Endothelial cell of umbilical vein (primary cell): ENCODE results near the gene ACTR2. TPM values are rescaled to one million over a fixed set of nuclear protein-coding genes. Genes with fewer than 3 reads are reported as not detected.
A peak's percentile ranks its signal among the peaks of the same experiment; 100 is the strongest.

Source experiments
- Bru-seq: library from RNA; stranded (reverse); fragments of 400-500 nt; gene quantifications from one replicate; lab custom pipeline; 2021; lab: Mats Ljungman, UMichigan
- BruChase-seq, 2 experiments: library from RNA; stranded (reverse); fragments of 400-500 nt; gene quantifications; one replicate each; lab custom pipeline; 2021; lab: Mats Ljungman, UMichigan
- BruUV-seq: library from RNA; stranded (reverse); fragments of 400-500 nt; replicated peaks from 2 replicates; lab custom pipeline; 2021; lab: Mats Ljungman, UMichigan
- CTCF ChIA-PET: fragments of 300-600, 350-600 bp; sonication (Branson Sonifier 250); formaldehyde crosslinking; loops from one replicate; lab custom pipeline; 2021; ENCODE audit warnings: antibody characterized with exemption, inconsistent platforms; lab: Charles Lee
- POLR2A ChIA-PET: fragments of 300-600, 350-600 bp; sonication (Branson Sonifier 250); formaldehyde crosslinking; loops from one replicate; lab custom pipeline; 2021; ENCODE audit warnings: antibody characterized with exemption, inconsistent platforms; lab: Charles Lee
- DNase-seq: peaks from one replicate; pipeline ENCODE4 v3.0.0-alpha.2; 2011; ENCODE audit warnings: low read depth, low spot score
- FAIRE-seq: peaks from 2 replicates; lab custom pipeline; 2011; peaks lifted over from hg19 to GRCh38; lab: Jason Lieb, UNC
- H2AFZ ChIP-seq: 2 replicates; pipeline ENCODE4 v1.6.0; 2012; ENCODE audit warnings: low read depth, low read length, control low read depth, inconsistent platforms
- H3K27ac ChIP-seq: 2 replicates; pipeline ENCODE4 v1.5.1; 2011; ENCODE audit warnings: low read depth, mild to moderate bottlenecking, control low read depth, low read length, moderate library complexity; ENCODE audit not compliant: insufficient read depth
- H3K27me3 ChIP-seq, 2 experiments: 2 replicates each; pipeline versions ENCODE4 v1.6.0 to v1.6.1; 2011; ENCODE audit warnings: low read length in 2 of 2, mixed read lengths in 1 of 2; ENCODE audit not compliant: control insufficient read depth in 2 of 2, insufficient read depth in 2 of 2
- H3K36me3 ChIP-seq, 2 experiments: 2 replicates in 1 of 2; 3 replicates in 1 of 2; pipeline ENCODE4 v1.5.1; 2011; ENCODE audit warnings: low read length in 2 of 2, mild to moderate bottlenecking in 1 of 2, moderate library complexity in 1 of 2; ENCODE audit not compliant: control insufficient read depth in 2 of 2, insufficient read depth in 2 of 2; ENCODE audit errors: extremely low read depth in 1 of 2
- H3K4me1 ChIP-seq: 3 replicates; pipeline ENCODE4 v1.5.1; 2011; ENCODE audit warnings: mild to moderate bottlenecking, low read length; ENCODE audit not compliant: control insufficient read depth, insufficient read depth; ENCODE audit errors: extremely low read depth
- H3K4me2 ChIP-seq: 2 replicates; pipeline ENCODE4 v1.6.1; 2011; ENCODE audit warnings: low read length, control low read depth, mixed read lengths; ENCODE audit not compliant: insufficient read depth
- H3K4me3 ChIP-seq, 3 experiments: fragments of 200-600 bp in 1 of 3; sonication (generic), shearing (Covaris generic) in 1 of 3; replicated peaks in 1 of 3; 2 replicates each; pipeline ENCODE4 v1.5.1; 2011 to 2016; ENCODE audit warnings: control low read depth in 3 of 3, low read length in 3 of 3, mild to moderate bottlenecking in 2 of 3, inconsistent platforms in 1 of 3, low read depth in 1 of 3, moderate library complexity in 1 of 3; ENCODE audit not compliant: insufficient read depth in 1 of 3
- H3K79me2 ChIP-seq: 2 replicates; pipeline ENCODE4 v1.6.0; 2012; ENCODE audit warnings: low read length, inconsistent platforms; ENCODE audit not compliant: control insufficient read depth, insufficient read depth
- H3K9ac ChIP-seq: replicated peaks from 2 replicates; pipeline ENCODE3; 2011; ENCODE audit warnings: low read length, control low read depth; ENCODE audit not compliant: insufficient read depth; ENCODE audit errors: extremely low read depth
- H3K9me1 ChIP-seq: replicated peaks from 3 replicates; pipeline ENCODE4 v1.6.0; 2011; ENCODE audit warnings: mild to moderate bottlenecking, low read length; ENCODE audit not compliant: control insufficient read depth, insufficient read depth; ENCODE audit errors: extremely low read depth
- H3K9me3 ChIP-seq: replicated peaks from 2 replicates; pipeline ENCODE4 v1.5.1; 2012; ENCODE audit warnings: low read length, inconsistent platforms; ENCODE audit not compliant: control insufficient read depth, insufficient read depth
- H4K20me1 ChIP-seq: replicated peaks from 2 replicates; pipeline ENCODE3; 2011; ENCODE audit warnings: mild to moderate bottlenecking, low read length; ENCODE audit not compliant: control insufficient read depth, insufficient read depth; ENCODE audit errors: extremely low read depth
- CTCF ChIP-seq, 2 donors: IDR thresholded peaks; 1 replicate in 1 of 2; 2 replicates in 1 of 2; pipeline ENCODE4 v1.5.1; 2011; ENCODE audit warnings: low read length in 2 of 2, mild to moderate bottlenecking in 2 of 2, moderate library complexity in 2 of 2, control low read depth in 1 of 2, inconsistent platforms in 1 of 2, low read depth in 1 of 2; ENCODE audit not compliant: insufficient read depth in 1 of 2; ENCODE audit errors: extremely low read depth in 1 of 2
- EZH2 ChIP-seq: IDR thresholded peaks from 2 replicates; pipeline ENCODE4 v1.6.1; 2012; ENCODE audit warnings: borderline replicate concordance, low read depth, mild to moderate bottlenecking, moderate library complexity, low read length, inconsistent platforms; ENCODE audit not compliant: severe bottlenecking
- FOS ChIP-seq: IDR thresholded peaks from 2 replicates; pipeline ENCODE4 v1.6.1; 2011; ENCODE audit warnings: mild to moderate bottlenecking, low read length, moderate library complexity, borderline replicate concordance; ENCODE audit not compliant: insufficient read depth
- GATA2 ChIP-seq: IDR thresholded peaks from 2 replicates; pipeline ENCODE4 v1.7.0; 2011; ENCODE audit warnings: low read depth, mild to moderate bottlenecking, moderate library complexity, mixed read lengths, low read length; ENCODE audit not compliant: insufficient read length, insufficient read depth
- JUN ChIP-seq: IDR thresholded peaks from 2 replicates; pipeline ENCODE4 v1.6.1; 2011; ENCODE audit warnings: borderline replicate concordance, low read depth; ENCODE audit not compliant: insufficient read length, insufficient read depth
- MAX ChIP-seq: IDR thresholded peaks from 2 replicates; pipeline ENCODE4 v1.6.1; 2011; ENCODE audit not compliant: insufficient read depth, insufficient read length
- MYC ChIP-seq: IDR thresholded peaks from one replicate; pipeline ENCODE4 v1.6.1; 2011; ENCODE audit warnings: mild to moderate bottlenecking, low read depth, low read length
- POLR2A ChIP-seq: IDR thresholded peaks from 2 replicates; pipeline ENCODE4 v1.6.1; 2012; ENCODE audit warnings: low read depth, mild to moderate bottlenecking, control low read depth, low read length
- POLR2AphosphoS5 ChIP-seq: IDR thresholded peaks from 2 replicates; pipeline ENCODE4 v1.6.1; 2012; ENCODE audit warnings: low read depth, mild to moderate bottlenecking, control low read depth, low read length, moderate library complexity; ENCODE audit not compliant: insufficient read depth
- dilution Hi-C: fragments of 300-500 bp; cut with MboI; formaldehyde crosslinking; loops from one replicate; pipeline ENCODE4 v1.15.0; 2019; ENCODE audit warnings: low sequenced_read_pairs; ENCODE audit not compliant: extremely low pct_ligation_motif_present
- intact Hi-C: fragments of 100-400 bp; cut with micrococcal nuclease; formaldehyde crosslinking; loops from one replicate; pipeline ENCODE4 v1.10.0; 2022
- long read RNA-seq: library from polyadenylated mRNA; stranded (forward); transcript quantifications from one replicate; pipeline ENCODE4 v2.0.0, GENCODE V29; 2021
- polyA minus RNA-seq, 3 experiments: library from RNA; depleted of rRNA, polyadenylated mRNA; stranded (reverse); fragments of >200 nt; gene quantifications; 1 replicate in 1 of 3; 2 replicates in 2 of 3; pipeline ENCODE4 v1.2.3, GENCODE V29; 2011
- polyA plus RNA-seq, 4 experiments: library from polyadenylated mRNA; depleted of rRNA in 3 of 4; stranded (reverse) in 3 of 4; unstranded in 1 of 4; fragments of >200 nt; gene quantifications; 2 replicates each; pipeline versions ENCODE4 v1.2.1 to v1.2.3, GENCODE V29; 2011 to 2012; ENCODE audit warnings: missing spikeins in 1 of 4
- total RNA-seq: library from RNA; stranded (reverse); gene quantifications from 2 replicates; pipeline ENCODE4 v1.2.3, GENCODE V29; 2021

The ACTR2 gene
- 287 and 301 TPM in 2 replicates for total RNA-seq
- 32.5 and 48.7 TPM in 2 replicates for polyA plus RNA-seq
- 73.4 and 76.2 TPM in 2 replicates for polyA plus RNA-seq (2011; cell fraction: cytosol; rRNA removed)
- 30.0 and 36.4 TPM in 2 replicates for polyA plus RNA-seq (2011; cell fraction: nucleus; rRNA removed)
- 284 and 365 TPM in 2 replicates for polyA plus RNA-seq (2012)
- polyA minus RNA-seq = 89.8 and 93.0 TPM in 2 replicates
- 52.8 TPM for polyA minus RNA-seq (2011; cell fraction: cytosol; rRNA and poly(A)+ RNA removed)
- polyA minus RNA-seq (2011; cell fraction: nucleus; rRNA and poly(A)+ RNA removed) = 22.1 and 34.0 TPM in 2 replicates
- Bru-seq, nascent RNA = percentile 95 among the genes with signal in this experiment
- percentile 99 among the genes with signal in this experiment for BruChase-seq, experiment 1, labeled RNA remaining after a 6-hour chase
- BruChase-seq, experiment 2, labeled RNA remaining after a 2-hour chase = percentile 97 among the genes with signal in this experiment
- long read RNA-seq, transcript ACTR2-201 (9 exons, 3,861 nt) = major isoform, 25 of 85 reads
- long read RNA-seq, partial matches to known transcripts = 7 of 85 reads
- long read RNA-seq, other reads (novel, unspliced or antisense) = 53 of 85 reads

- POLR2A ChIA-PET = interaction anchor here (0.9 to 1.3 kb wide), 3 partner anchors 19 to 574 kb away, joined by 3 to 8 read pairs (median 4); partner anchors contain the start of genes RAB1A and SERTAD2
- Histone ChIP-seq H3K36me3 (peaks cover 0 to 2% of the 10 kb centered on the region in 2 experiments), H3K27ac (peak within 1 kb of the TSS; percentile 80), H3K9me3 (no peaks in the 10 kb centered on the region), H3K9ac (peak within 1 kb of the TSS; percentile 90), H3K27me3 (no peaks in the 10 kb centered on the region), H3K4me1 (peaks cover 31% of the 10 kb centered on the region), H3K9me1 (no peaks in the 10 kb centered on the region), H2AFZ (peak within 1 kb of the TSS; percentile 97), H3K79me2 (peaks cover 61% of the 10 kb centered on the region), H3K4me3 (peak within 1 kb of the TSS; percentile 67 to 90 (median 74)), H4K20me1 (peaks cover 8% of the 10 kb centered on the region), H3K4me2 (peak within 1 kb of the TSS; percentile 96)
- no TSS peak for BruUV-seq
- peak; percentile 80 for TF ChIP-seq POLR2AphosphoS5
- no peak for TF ChIP-seq CTCF (IDR thresholded peaks at IDR 0.05; ENCODE audit: extremely low read depth in 1 of 2, insufficient read depth in 1 of 2, low read depth in 1 of 2, low read length in 2 of 2)
- TF ChIP-seq FOS = no peak
- no peak for TF ChIP-seq MAX
- no peak for TF ChIP-seq MYC
- TF ChIP-seq GATA2 = no peak
- TF ChIP-seq POLR2A = peak; percentile 87
- TF ChIP-seq JUN = no peak
- no peak for TF ChIP-seq EZH2
- FAIRE-seq (peak; percentile 85), DNase-seq (peak; percentile 97)
- dilution Hi-C loops = no loop called here
- intact Hi-C loops = loop anchor here (1.0 to 5.0 kb wide), 3 partner anchors 41 to 170 kb away; partner anchors contain the start of genes CEP68 and RAB1A
- CTCF ChIA-PET = interaction anchor here (0.8 to 1.7 kb wide), 9 partner anchors 10 to 310 kb away, joined by 3 to 9 read pairs (median 3); no protein-coding TSS in a partner anchor
These were observed at the start of gene ACTR2 for GRCh38 chr2:65227456-65228262. TSS of gene ACTR2 (plus strand) at chr2:65227831. CDS start at chr2:65227910, 79 bp downstream.
